ENCODE results near the gene APOBEC3B. TPM values are rescaled to one million over a fixed set of nuclear protein-coding genes. Genes with fewer than 3 reads are reported as not detected.
"Not testable (repeated sequence)": the region's sequence is repeated elsewhere in the genome, so short reads cannot be mapped to it uniquely, and the experiment has no call there.

APOBEC3B gene
- polyA plus RNA-seq, 4 donors: 3.5 to 5.8 (median 4.6) TPM

DNA sequence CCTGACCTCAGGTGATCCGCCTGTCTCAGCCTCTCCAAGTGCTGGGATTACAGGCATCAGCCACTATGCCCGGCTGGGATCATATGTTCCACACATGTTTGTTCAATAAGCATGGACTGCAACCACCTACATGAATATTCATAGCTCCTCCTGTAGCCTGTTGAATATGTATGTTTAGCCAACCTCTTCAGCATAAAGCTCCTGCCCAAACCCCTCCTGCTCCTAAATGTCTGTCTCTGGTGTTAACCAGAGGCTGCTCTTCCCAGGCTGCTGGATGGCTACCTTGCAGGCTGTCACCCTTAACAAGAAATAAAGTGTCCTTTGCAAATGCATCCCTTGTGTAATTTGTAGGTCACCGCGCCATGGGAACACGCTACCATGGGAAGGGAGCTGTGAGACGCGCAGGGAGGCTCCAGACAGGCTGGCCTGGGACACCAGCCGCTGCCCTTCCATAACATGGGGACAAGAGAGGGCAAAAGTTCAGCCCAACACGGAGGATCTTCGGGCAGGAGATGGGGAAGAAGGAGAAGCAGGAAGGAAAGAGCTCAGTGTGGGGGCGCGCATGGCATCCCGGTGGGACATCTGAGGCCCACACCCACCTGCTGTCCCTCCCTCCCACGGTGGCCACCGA lies 38.0 kb downstream of the APOBEC3B start:
- peak overlapping the region in 2 of 3 donors; percentile 12 to 38 for H3K4me3 ChIP-seq (ENCODE audit: low read depth in 1 of 3, low read length in 3 of 3)
- not testable (repeated sequence) for H3K4me1 ChIP-seq (ENCODE audit: control insufficient read depth in 3 of 3, insufficient read depth in 2 of 3, low read depth in 1 of 3, low read length in 2 of 3); DNase-seq; H3K9me3 ChIP-seq (ENCODE audit: control insufficient read depth in 2 of 2, insufficient read depth in 1 of 2, low read depth in 1 of 2, low read length in 1 of 2); FAIRE-seq; H3K27me3 ChIP-seq (ENCODE audit: control insufficient read depth in 3 of 3, insufficient read depth in 3 of 3, low read length in 3 of 3)
- 14 to 40% (median 35%) methylated on average over 10 to 14 of the region's 15 CpGs for WGBS, 3 donors
- peaks cover 0 to 21% (median 2%) of the 10 kb centered on the region in 3 donors for H3K36me3 ChIP-seq (ENCODE audit: control insufficient read depth in 3 of 3, insufficient read depth in 2 of 3, low read depth in 1 of 3, low read length in 3 of 3)
- H3K27ac ChIP-seq (ENCODE audit: low read depth in 1 of 3, low read length in 2 of 3): peak overlapping the region in 2 of 3 donors; percentile 50 to 73

- Histone ChIP-seq H3K27me3 (ENCODE audit: control insufficient read depth in 3 of 3, insufficient read depth in 3 of 3, low read length in 3 of 3) (no peaks in the 10 kb centered on the region), H3K27ac (ENCODE audit: low read depth in 1 of 3, low read length in 2 of 3) (peak overlapping the region in 2 of 3 donors; percentile 5 to 87), H3K36me3 (ENCODE audit: control insufficient read depth in 3 of 3, insufficient read depth in 2 of 3, low read depth in 1 of 3, low read length in 3 of 3) (peaks cover 0 to 25% (median 2%) of the 10 kb centered on the region in 3 donors), H3K4me1 (ENCODE audit: control insufficient read depth in 3 of 3, insufficient read depth in 2 of 3, low read depth in 1 of 3, low read length in 2 of 3) (peaks cover 0 to 8% (median 0%) of the 10 kb centered on the region in 3 donors), H3K4me3 (ENCODE audit: low read depth in 1 of 3, low read length in 3 of 3) (peak overlapping the region; percentile 12 to 38 (median 28)), H3K9me3 (ENCODE audit: control insufficient read depth in 2 of 2, insufficient read depth in 1 of 2, low read depth in 1 of 2, low read length in 1 of 2) (no peaks in the 10 kb centered on the region)
- WGBS, 3 donors: 23 to 30% (median 23%) methylated on average over 9 of the region's 9 CpGs
- DNase-seq (no peak), FAIRE-seq (no peak)
Measured at GRCh38 chr22:39021552-39022250, 39.6 kb downstream of the APOBEC3B start.

- Histone ChIP-seq H3K9me3 (ENCODE audit: control insufficient read depth in 2 of 2, insufficient read depth in 1 of 2, low read depth in 1 of 2, low read length in 1 of 2) (no peaks in the 10 kb centered on the region), H3K27me3 (ENCODE audit: control insufficient read depth in 3 of 3, insufficient read depth in 3 of 3, low read length in 3 of 3) (no peaks in the 10 kb centered on the region), H3K36me3 (ENCODE audit: control insufficient read depth in 3 of 3, insufficient read depth in 2 of 3, low read depth in 1 of 3, low read length in 3 of 3) (peaks cover 0 to 16% (median 0%) of the 10 kb centered on the region in 3 donors), H3K4me3 (ENCODE audit: low read depth in 1 of 3, low read length in 3 of 3) (no peak overlapping the region), H3K27ac (ENCODE audit: low read depth in 1 of 3, low read length in 2 of 3) (no peak overlapping the region), H3K4me1 (ENCODE audit: control insufficient read depth in 3 of 3, insufficient read depth in 2 of 3, low read depth in 1 of 3, low read length in 2 of 3) (peaks cover 0 to 8% (median 0%) of the 10 kb centered on the region in 3 donors)
- FAIRE-seq (no peak), DNase-seq (no peak)
- WGBS, 3 donors: 68 to 79% (median 70%) methylated on average over 15 of the region's 15 CpGs
Measured at GRCh38 chr22:39024519-39025308, 42.6 kb downstream of the APOBEC3B start.

GRCh38 chr22:39026509-39027150 lies 44.5 kb downstream of the APOBEC3B start:
- no peaks in the 10 kb centered on the region for H3K27me3 ChIP-seq (ENCODE audit: control insufficient read depth in 3 of 3, insufficient read depth in 3 of 3, low read length in 3 of 3)
- 86 to 89% (median 89%) methylated on average over 12 of the region's 12 CpGs for WGBS, 3 donors
- no peak overlapping the region for H3K27ac ChIP-seq (ENCODE audit: low read depth in 1 of 3, low read length in 2 of 3)
- H3K36me3 ChIP-seq (ENCODE audit: control insufficient read depth in 3 of 3, insufficient read depth in 2 of 3, low read depth in 1 of 3, low read length in 3 of 3): peaks cover 0 to 18% (median 0%) of the 10 kb centered on the region in 3 donors
- DNase-seq (no peak), FAIRE-seq (no peak)
- peaks cover 0 to 5% (median 0%) of the 10 kb centered on the region in 3 donors for H3K4me1 ChIP-seq (ENCODE audit: control insufficient read depth in 3 of 3, insufficient read depth in 2 of 3, low read depth in 1 of 3, low read length in 2 of 3)
- no peaks in the 10 kb centered on the region for H3K9me3 ChIP-seq (ENCODE audit: control insufficient read depth in 2 of 2, insufficient read depth in 1 of 2, low read depth in 1 of 2, low read length in 1 of 2)
- H3K4me3 ChIP-seq (ENCODE audit: low read depth in 1 of 3, low read length in 3 of 3): no peak overlapping the region

GRCh38 chr22:39027717-39028116 lies 45.6 kb downstream of the APOBEC3B start:
- H3K27me3 ChIP-seq (ENCODE audit: control insufficient read depth in 3 of 3, insufficient read depth in 3 of 3, low read length in 3 of 3): no peaks in the 10 kb centered on the region
- no peak overlapping the region for H3K4me3 ChIP-seq (ENCODE audit: low read depth in 1 of 3, low read length in 3 of 3)
- DNase-seq (no peak), FAIRE-seq (no peak)
- no peaks in the 10 kb centered on the region for H3K4me1 ChIP-seq (ENCODE audit: control insufficient read depth in 3 of 3, insufficient read depth in 2 of 3, low read depth in 1 of 3, low read length in 2 of 3)
- WGBS, 3 donors: 88 to 91% (median 91%) methylated on average over 4 of the region's 4 CpGs
- H3K27ac ChIP-seq (ENCODE audit: low read depth in 1 of 3, low read length in 2 of 3): no peak overlapping the region
- peaks cover 0 to 18% (median 0%) of the 10 kb centered on the region in 3 donors for H3K36me3 ChIP-seq (ENCODE audit: control insufficient read depth in 3 of 3, insufficient read depth in 2 of 3, low read depth in 1 of 3, low read length in 3 of 3)
- H3K9me3 ChIP-seq (ENCODE audit: control insufficient read depth in 2 of 2, insufficient read depth in 1 of 2, low read depth in 1 of 2, low read length in 1 of 2): no peaks in the 10 kb centered on the region

- no peak overlapping the region for H3K27ac ChIP-seq (ENCODE audit: low read depth in 1 of 3, low read length in 2 of 3)
- no peaks in the 10 kb centered on the region for H3K9me3 ChIP-seq (ENCODE audit: control insufficient read depth in 2 of 2, insufficient read depth in 1 of 2, low read depth in 1 of 2, low read length in 1 of 2)
- H3K36me3 ChIP-seq (ENCODE audit: control insufficient read depth in 3 of 3, insufficient read depth in 2 of 3, low read depth in 1 of 3, low read length in 3 of 3): peaks cover 0 to 18% (median 0%) of the 10 kb centered on the region in 3 donors
- H3K4me1 ChIP-seq (ENCODE audit: control insufficient read depth in 3 of 3, insufficient read depth in 2 of 3, low read depth in 1 of 3, low read length in 2 of 3): no peaks in the 10 kb centered on the region
- no peak overlapping the region for H3K4me3 ChIP-seq (ENCODE audit: low read depth in 1 of 3, low read length in 3 of 3)
- 93 to 97% (median 95%) methylated on average over 11 of the region's 11 CpGs for WGBS, 3 donors
- H3K27me3 ChIP-seq (ENCODE audit: control insufficient read depth in 3 of 3, insufficient read depth in 3 of 3, low read length in 3 of 3): no peaks in the 10 kb centered on the region
- FAIRE-seq: no peak
- DNase-seq: no peak
Measured at GRCh38 chr22:39028281-39028680, 46.1 kb downstream of the APOBEC3B start.

- FAIRE-seq (no peak), DNase-seq (no peak)
- Histone ChIP-seq H3K27me3 (ENCODE audit: control insufficient read depth in 3 of 3, insufficient read depth in 3 of 3, low read length in 3 of 3) (no peaks in the 10 kb centered on the region), H3K4me3 (ENCODE audit: low read depth in 1 of 3, low read length in 3 of 3) (no peak overlapping the region), H3K27ac (ENCODE audit: low read depth in 1 of 3, low read length in 2 of 3) (no peak overlapping the region), H3K36me3 (ENCODE audit: control insufficient read depth in 3 of 3, insufficient read depth in 2 of 3, low read depth in 1 of 3, low read length in 3 of 3) (peaks cover 0 to 10% (median 0%) of the 10 kb centered on the region in 3 donors), H3K9me3 (ENCODE audit: control insufficient read depth in 2 of 2, insufficient read depth in 1 of 2, low read depth in 1 of 2, low read length in 1 of 2) (no peaks in the 10 kb centered on the region), H3K4me1 (ENCODE audit: control insufficient read depth in 3 of 3, insufficient read depth in 2 of 3, low read depth in 1 of 3, low read length in 2 of 3) (no peaks in the 10 kb centered on the region)
- 92 to 95% (median 94%) methylated on average over 13 of the region's 13 CpGs for WGBS, 3 donors
Measured at GRCh38 chr22:39029227-39029626, 47.1 kb downstream of the APOBEC3B start.

DNA sequence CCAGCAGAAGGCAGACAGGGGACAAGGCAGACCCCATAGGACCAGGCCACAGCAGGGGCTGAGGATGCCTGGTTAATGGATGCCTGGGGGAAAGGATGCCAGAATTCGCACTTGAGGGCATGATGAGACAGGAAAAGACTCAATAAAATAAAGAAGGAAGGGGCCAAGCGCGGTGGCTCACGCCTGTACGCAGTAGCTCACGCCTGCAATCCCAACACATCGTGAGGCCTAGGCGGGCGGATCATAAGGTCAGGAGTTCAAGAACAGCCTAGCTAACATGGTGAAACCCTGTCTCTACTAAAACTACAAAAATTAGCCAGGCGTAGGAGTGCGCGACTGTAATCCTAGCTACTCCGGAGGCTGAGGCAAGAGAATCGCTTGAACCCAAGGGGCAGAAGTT lies 48.6 kb downstream of the APOBEC3B start:
- no peaks in the 10 kb centered on the region for H3K27me3 ChIP-seq (ENCODE audit: control insufficient read depth in 3 of 3, insufficient read depth in 3 of 3, low read length in 3 of 3)
- no peak overlapping the region for H3K4me3 ChIP-seq (ENCODE audit: low read depth in 1 of 3, low read length in 3 of 3)
- no peak overlapping the region for H3K27ac ChIP-seq (ENCODE audit: low read depth in 1 of 3, low read length in 2 of 3)
- 92 to 96% (median 93%) methylated on average over 14 of the region's 14 CpGs for WGBS, 3 donors
- H3K9me3 ChIP-seq (ENCODE audit: control insufficient read depth in 2 of 2, insufficient read depth in 1 of 2, low read depth in 1 of 2, low read length in 1 of 2): no peaks in the 10 kb centered on the region
- FAIRE-seq (no peak), DNase-seq (no peak)
- peaks cover 0 to 6% (median 0%) of the 10 kb centered on the region in 3 donors for H3K36me3 ChIP-seq (ENCODE audit: control insufficient read depth in 3 of 3, insufficient read depth in 2 of 3, low read depth in 1 of 3, low read length in 3 of 3)
- H3K4me1 ChIP-seq (ENCODE audit: control insufficient read depth in 3 of 3, insufficient read depth in 2 of 3, low read depth in 1 of 3, low read length in 2 of 3): no peaks in the 10 kb centered on the region
